ENCODE measurements around the gene ARID2. TPM values are rescaled to one million over a fixed set of nuclear protein-coding genes. Genes with fewer than 3 reads are reported as not detected.

ARID2 gene
- total and polyA plus RNA-seq, 2 donors from 2014 or later, result 4.4 to 35.7 TPM

GRCh38 chr12:45707241-45707857, 22.2 kb upstream of the ARID2 start:
- no peaks in the 10 kb centered on the region for H3K9me3 ChIP-seq (ENCODE audit: control insufficient read depth in 2 of 3, insufficient read depth in 1 of 3, low read length in 3 of 3)
- intact Hi-C loops (cut with DNase I), result no loop called here

GRCh38 chr12:45708363-45708762, 21.1 kb upstream of the ARID2 start:
- no peak overlapping the region for H3K27ac ChIP-seq (ENCODE audit: low read depth in 2 of 2, low read length in 2 of 2)
- FAIRE-seq (no peak), DNase-seq (no peak)
- H3K9me3 ChIP-seq (ENCODE audit: control insufficient read depth in 2 of 3, insufficient read depth in 1 of 3, low read length in 3 of 3), result no peaks in the 10 kb centered on the region
- H3K9ac ChIP-seq (ENCODE audit: low read length in 3 of 3), result no peak overlapping the region
- intact Hi-C loops (cut with DNase I), result no loop called here
- H3K27me3 ChIP-seq (ENCODE audit: control insufficient read depth, insufficient read depth, low read length), result no peaks in the 10 kb centered on the region
- no peaks in the 10 kb centered on the region for H3K4me1 ChIP-seq (ENCODE audit: control insufficient read depth in 2 of 3, insufficient read depth in 2 of 3, low read depth in 1 of 3, low read length in 3 of 3)
- no peaks in the 10 kb centered on the region for H3K36me3 ChIP-seq (ENCODE audit: control insufficient read depth in 2 of 3, insufficient read depth in 3 of 3, low read length in 3 of 3)
- H3K4me3 ChIP-seq (ENCODE audit: low read length in 3 of 3), result no peak overlapping the region
- TF ChIP-seq CTCF (IDR thresholded peaks at IDR 0.05; ENCODE audit: borderline replicate concordance, extremely low read depth, insufficient read depth), result no peak

More at GRCh38 chr12:45707241-45707857, 22.2 kb upstream of the ARID2 start:
- no peak for TF ChIP-seq CTCF (IDR thresholded peaks at IDR 0.05; ENCODE audit: borderline replicate concordance, extremely low read depth, insufficient read depth)
- H3K27me3 ChIP-seq (ENCODE audit: control insufficient read depth, insufficient read depth, low read length), result no peaks in the 10 kb centered on the region
- DNase-seq, result no peak
- no peak overlapping the region for H3K27ac ChIP-seq (ENCODE audit: low read depth in 2 of 2, low read length in 2 of 2)
- no peak for FAIRE-seq
- no peak overlapping the region for H3K9ac ChIP-seq (ENCODE audit: low read length in 3 of 3)
- no peak overlapping the region for H3K4me3 ChIP-seq (ENCODE audit: low read length in 3 of 3)
- no peaks in the 10 kb centered on the region for H3K4me1 ChIP-seq (ENCODE audit: control insufficient read depth in 2 of 3, insufficient read depth in 2 of 3, low read depth in 1 of 3, low read length in 3 of 3)
- no peaks in the 10 kb centered on the region for H3K36me3 ChIP-seq (ENCODE audit: control insufficient read depth in 2 of 3, insufficient read depth in 3 of 3, low read length in 3 of 3)

- no peak for FAIRE-seq
Observed at GRCh38 chr12:45708901-45709300, 20.6 kb upstream of the ARID2 start.

More at GRCh38 chr12:45708901-45709300, 20.6 kb upstream of the ARID2 start:
- H3K4me1 ChIP-seq (ENCODE audit: control insufficient read depth in 2 of 3, insufficient read depth in 2 of 3, low read depth in 1 of 3, low read length in 3 of 3), result no peaks in the 10 kb centered on the region
- no peak overlapping the region for H3K9ac ChIP-seq (ENCODE audit: low read length in 3 of 3)
- no peak overlapping the region for H3K27ac ChIP-seq (ENCODE audit: low read depth in 2 of 2, low read length in 2 of 2)
- TF ChIP-seq CTCF (IDR thresholded peaks at IDR 0.05; ENCODE audit: borderline replicate concordance, extremely low read depth, insufficient read depth), result no peak
- no peak overlapping the region for H3K4me3 ChIP-seq (ENCODE audit: low read length in 3 of 3)
- H3K36me3 ChIP-seq (ENCODE audit: control insufficient read depth in 2 of 3, insufficient read depth in 3 of 3, low read length in 3 of 3), result no peaks in the 10 kb centered on the region
- intact Hi-C loops (cut with DNase I), result no loop called here
- no peak for DNase-seq
- no peaks in the 10 kb centered on the region for H3K27me3 ChIP-seq (ENCODE audit: control insufficient read depth, insufficient read depth, low read length)
- no peaks in the 10 kb centered on the region for H3K9me3 ChIP-seq (ENCODE audit: control insufficient read depth in 2 of 3, insufficient read depth in 1 of 3, low read length in 3 of 3)
